Thyroid gland (tissue), 4 donors: ENCODE results near the gene BANK1. TPM values are rescaled to one million over a fixed set of nuclear protein-coding genes. Genes with fewer than 3 reads are reported as not detected.

Experiments used
- DNase-seq, 2 donors: peaks; one replicate each; pipeline ENCODE4 v3.0.0-alpha.2; 2019
- H3K27ac ChIP-seq, 3 donors: fragments of 200-600 bp; sonication (generic); 1 replicate in 2 of 3; 2 replicates in 1 of 3; pipeline ENCODE4 v1.5.1; 2016 to 2019; ENCODE audit warnings: mild to moderate bottlenecking in 1 of 3, moderate library complexity in 1 of 3
- H3K27me3 ChIP-seq: fragments of 200-600 bp; sonication (generic); one replicate; pipeline ENCODE4 v1.5.1; 2019
- H3K36me3 ChIP-seq, 2 donors: fragments of 200-600 bp; sonication (generic); one replicate each; pipeline ENCODE4 v1.5.1; 2016 to 2019
- H3K4me1 ChIP-seq, 2 donors: fragments of 200-600 bp; sonication (generic); one replicate each; pipeline ENCODE4 v1.5.1; 2017 to 2019
- H3K4me3 ChIP-seq, 3 donors: fragments of 200-600 bp; sonication (generic); replicated peaks in 1 of 3; 1 replicate in 2 of 3; 2 replicates in 1 of 3; pipeline ENCODE4 v1.5.1; 2016; ENCODE audit warnings: mild to moderate bottlenecking in 1 of 3
- H3K9me3 ChIP-seq: fragments of 200-600 bp; sonication (generic); one replicate; pipeline ENCODE4 v1.5.1; 2017
- POLR2A ChIP-seq, 2 donors: fragments of 450-650 bp; IDR thresholded peaks; one replicate each; pipeline ENCODE4 v1.6.1; 2017; ENCODE audit warnings: antibody characterized with exemption in 2 of 2, mild to moderate bottlenecking in 2 of 2, moderate library complexity in 1 of 2
- WGBS, 2 donors: methylation state at CpG; one replicate each; pipeline ENCODE4 v1.1.5; 2017; 5-methylcytosine and 5-hydroxymethylcytosine counted together
- intact Hi-C: fragments of 100-400 bp; cut with DNase I; formaldehyde crosslinking; loops from one replicate; pipeline ENCODE4 v1.15.1; 2023
- total RNA-seq, 4 donors: library from RNA; depleted of rRNA; stranded (reverse); fragments of >200 nt; gene quantifications; one replicate each; pipeline ENCODE4 v1.2.3, GENCODE V29; 2016
- TF ChIP-seq, protein P1 (sequence below), 6 experiments: fragments of 200-600 bp in 3 of 6; fragments of 450-650 bp in 3 of 6; sonication (generic) in 3 of 6; IDR thresholded peaks; one replicate each; pipeline ENCODE4 v1.5.1; 2016 to 2019; ENCODE audit warnings: antibody characterized with exemption in 6 of 6, mild to moderate bottlenecking in 2 of 6, inconsistent platforms in 1 of 6, moderate library complexity in 1 of 6

The BANK1 gene
- total RNA-seq, 4 donors from 2014 or later, result 15.5 to 22.8 (median 20.3) TPM

DNA sequence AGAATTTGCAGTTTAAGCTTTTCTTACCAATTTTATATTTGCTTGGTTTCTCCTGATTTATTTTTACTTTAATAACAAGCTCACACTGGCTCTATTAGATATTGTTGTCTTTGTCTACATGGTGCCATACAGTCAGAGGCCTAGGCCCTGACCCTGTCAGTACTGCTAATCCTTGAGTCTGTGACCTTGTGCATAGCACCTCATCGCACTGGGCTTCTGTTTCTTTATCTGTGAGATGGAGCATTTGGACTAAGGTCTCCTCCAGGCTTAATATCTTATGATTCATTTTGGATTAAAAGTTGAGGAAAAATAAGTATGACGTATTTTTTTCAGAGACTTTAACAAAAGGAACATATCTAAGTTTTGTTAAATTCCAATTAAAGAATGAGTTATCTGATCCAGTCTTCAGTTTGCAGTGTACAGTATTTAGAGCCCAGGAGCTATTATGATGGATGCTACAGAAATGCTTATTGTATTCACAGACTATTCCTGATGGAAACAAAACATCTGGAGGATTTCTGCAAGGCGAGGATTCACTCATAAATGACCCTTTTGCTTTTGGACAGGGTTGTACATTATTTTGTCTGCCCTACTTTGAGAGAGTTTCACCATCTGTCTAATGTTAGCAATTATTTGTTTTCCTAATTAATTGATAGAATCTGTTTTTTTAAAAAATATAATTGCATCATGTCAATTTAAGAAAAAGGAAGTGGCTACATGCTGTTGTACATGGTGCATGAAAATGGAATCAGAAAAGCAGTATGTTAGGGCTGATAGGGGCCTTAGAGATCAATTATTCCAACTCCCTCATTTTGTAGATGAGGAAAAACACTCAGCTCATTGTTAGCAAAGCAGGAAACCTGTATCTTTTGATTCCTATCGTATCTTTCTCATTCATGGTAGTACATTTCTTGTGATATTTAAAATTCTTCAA lies 203.6 kb downstream of the BANK1 start:
- Histone ChIP-seq H3K27ac (no peak overlapping the region), H3K9me3 (no peaks in the 10 kb centered on the region), H3K27me3 (no peaks in the 10 kb centered on the region), H3K4me3 (no peak overlapping the region), H3K4me1 (no peaks in the 10 kb centered on the region), H3K36me3 (no peaks in the 10 kb centered on the region)
- TF ChIP-seq, protein P1, sequence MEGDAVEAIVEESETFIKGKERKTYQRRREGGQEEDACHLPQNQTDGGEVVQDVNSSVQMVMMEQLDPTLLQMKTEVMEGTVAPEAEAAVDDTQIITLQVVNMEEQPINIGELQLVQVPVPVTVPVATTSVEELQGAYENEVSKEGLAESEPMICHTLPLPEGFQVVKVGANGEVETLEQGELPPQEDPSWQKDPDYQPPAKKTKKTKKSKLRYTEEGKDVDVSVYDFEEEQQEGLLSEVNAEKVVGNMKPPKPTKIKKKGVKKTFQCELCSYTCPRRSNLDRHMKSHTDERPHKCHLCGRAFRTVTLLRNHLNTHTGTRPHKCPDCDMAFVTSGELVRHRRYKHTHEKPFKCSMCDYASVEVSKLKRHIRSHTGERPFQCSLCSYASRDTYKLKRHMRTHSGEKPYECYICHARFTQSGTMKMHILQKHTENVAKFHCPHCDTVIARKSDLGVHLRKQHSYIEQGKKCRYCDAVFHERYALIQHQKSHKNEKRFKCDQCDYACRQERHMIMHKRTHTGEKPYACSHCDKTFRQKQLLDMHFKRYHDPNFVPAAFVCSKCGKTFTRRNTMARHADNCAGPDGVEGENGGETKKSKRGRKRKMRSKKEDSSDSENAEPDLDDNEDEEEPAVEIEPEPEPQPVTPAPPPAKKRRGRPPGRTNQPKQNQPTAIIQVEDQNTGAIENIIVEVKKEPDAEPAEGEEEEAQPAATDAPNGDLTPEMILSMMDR (IDR thresholded peaks at IDR 0.05), result no peak
- TF ChIP-seq POLR2A (IDR thresholded peaks at IDR 0.05), result no peak
- intact Hi-C loops, result no loop called here
- DNase-seq, result no peak
- 77 to 86% methylated on average over 4 of the region's 4 CpGs for whole genome bisulfite sequencing, 2 donors

GRCh38 chr4:102007959-102008425 lies 217.5 kb downstream of the BANK1 start:
- 94 to 95% methylated on average over 2 of the region's 2 CpGs for WGBS, 2 donors

GRCh38 chr4:102008711-102009110 lies 218.2 kb downstream of the BANK1 start:
- H3K27me3 ChIP-seq, result no peaks in the 10 kb centered on the region
- TF ChIP-seq, protein P1 (IDR thresholded peaks at IDR 0.05), result no peak
- no peak for TF ChIP-seq POLR2A (IDR thresholded peaks at IDR 0.05)
- intact Hi-C loops, result no loop called here
- WGBS, 2 donors, result 83 to 84% methylated on average over 3 of the region's 3 CpGs
- H3K4me1 ChIP-seq, result no peaks in the 10 kb centered on the region
- H3K4me3 ChIP-seq, result no peak overlapping the region
- no peaks in the 10 kb centered on the region for H3K36me3 ChIP-seq
- no peaks in the 10 kb centered on the region for H3K9me3 ChIP-seq
- no peak for DNase-seq
- no peak overlapping the region for H3K27ac ChIP-seq

More at GRCh38 chr4:102007959-102008425, 217.5 kb downstream of the BANK1 start:
- Histone ChIP-seq H3K27ac (no peak overlapping the region), H3K27me3 (no peaks in the 10 kb centered on the region), H3K4me3 (no peak overlapping the region), H3K4me1 (no peaks in the 10 kb centered on the region), H3K36me3 (no peaks in the 10 kb centered on the region), H3K9me3 (no peaks in the 10 kb centered on the region)
- no peak for TF ChIP-seq POLR2A (IDR thresholded peaks at IDR 0.05)
- TF ChIP-seq, protein P1 (IDR thresholded peaks at IDR 0.05), result no peak
- intact Hi-C loops, result no loop called here
- DNase-seq, result no peak

DNA sequence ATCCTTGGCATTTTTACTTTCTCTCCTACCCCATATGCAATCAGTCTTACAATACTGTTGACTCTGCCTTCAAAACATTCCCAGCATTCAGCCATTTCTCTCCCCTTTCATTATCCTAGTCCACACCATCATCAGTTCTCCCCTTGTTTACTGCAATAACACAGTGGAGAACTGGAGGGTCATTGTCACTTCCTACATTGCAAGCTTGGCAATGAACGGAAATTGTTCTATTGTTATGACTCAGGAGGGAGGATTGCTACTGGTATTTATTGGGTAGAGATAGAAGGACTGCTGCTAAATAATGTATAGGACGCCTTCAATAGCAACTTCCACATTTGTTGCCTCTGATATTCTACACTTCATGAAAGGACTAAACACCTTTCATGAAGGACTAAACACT lies 231.8 kb downstream of the BANK1 start:
- H3K27ac ChIP-seq, result no peak overlapping the region
- H3K27me3 ChIP-seq, result no peaks in the 10 kb centered on the region
- no peaks in the 10 kb centered on the region for H3K36me3 ChIP-seq
- WGBS, 2 donors, result 78 to 97% methylated on average over 2 of the region's 2 CpGs
- TF ChIP-seq POLR2A (IDR thresholded peaks at IDR 0.05), result no peak
- TF ChIP-seq, protein P1 (IDR thresholded peaks at IDR 0.05), result no peak
- no peaks in the 10 kb centered on the region for H3K9me3 ChIP-seq
- peaks cover 0 to 5% of the 10 kb centered on the region in 2 donors for H3K4me1 ChIP-seq
- no peak overlapping the region for H3K4me3 ChIP-seq
- intact Hi-C loops, result no loop called here
- no peak for DNase-seq

- 91 to 93% methylated on average over 4 of the region's 4 CpGs for WGBS, 2 donors
- intact Hi-C loops, result no loop called here
- no peak for DNase-seq
- H3K36me3 ChIP-seq, result no peaks in the 10 kb centered on the region
- H3K9me3 ChIP-seq, result no peaks in the 10 kb centered on the region
- peaks cover 0 to 5% of the 10 kb centered on the region in 2 donors for H3K4me1 ChIP-seq
- TF ChIP-seq, protein P1 (IDR thresholded peaks at IDR 0.05), result no peak
- no peak for TF ChIP-seq POLR2A (IDR thresholded peaks at IDR 0.05)
- no peak overlapping the region for H3K4me3 ChIP-seq
- no peak overlapping the region for H3K27ac ChIP-seq
- H3K27me3 ChIP-seq, result no peaks in the 10 kb centered on the region
Measured at GRCh38 chr4:102027961-102028360, 237.4 kb downstream of the BANK1 start.
